WTC11 (cell line): ENCODE measurements around the gene SPATA6.

ENCODE experiments used
- CBFB ChIP-seq: sonication (generic); formaldehyde crosslinking; IDR thresholded peaks from 2 replicates; pipeline ENCODE4 v1.8.1; 2022; ENCODE audit warnings: mild to moderate bottlenecking, low read depth, missing genetic modification reagents
- CREB1 ChIP-seq: sonication (generic); formaldehyde crosslinking; IDR thresholded peaks from 2 replicates; pipeline ENCODE4 v1.8.0; 2023; ENCODE audit warnings: mild to moderate bottlenecking, missing genetic modification reagents
- CTCF ChIP-seq: fragments of 200-600 bp; IDR thresholded peaks from 2 replicates; pipeline ENCODE4 v1.8.0; 2022; ENCODE audit warnings: antibody characterized with exemption
- NR1H2 ChIP-seq: sonication (generic); formaldehyde crosslinking; IDR thresholded peaks from 2 replicates; pipeline ENCODE4 v1.9.0; 2021; ENCODE audit warnings: mild to moderate bottlenecking, moderate library complexity, missing genetic modification reagents
- USF1 ChIP-seq: sonication (generic); formaldehyde crosslinking; IDR thresholded peaks from 2 replicates; pipeline ENCODE4 v1.8.0; 2022; ENCODE audit warnings: mild to moderate bottlenecking, missing genetic modification reagents
- USF2 ChIP-seq: sonication (generic); formaldehyde crosslinking; IDR thresholded peaks from 2 replicates; pipeline ENCODE4 v1.8.1; 2023; ENCODE audit warnings: mild to moderate bottlenecking, missing genetic modification reagents, moderate library complexity
- ZBTB43 ChIP-seq: sonication (generic); formaldehyde crosslinking; IDR thresholded peaks from 2 replicates; pipeline ENCODE4 v1.8.1; 2023; ENCODE audit warnings: mild to moderate bottlenecking, missing genetic modification reagents
- ZNF671 ChIP-seq: fragments of 250-450 bp; sonication (Bioruptor Pico); IDR thresholded peaks from 2 replicates; pipeline ENCODE4 v1.8.0; 2021; ENCODE audit warnings: mild to moderate bottlenecking

GRCh38 chr1:48294656-48295055 is 177.3 kb downstream of the SPATA6 start:
- no peak for TF ChIP-seq NR1H2 (CRISPR knock-in tag)
- TF ChIP-seq CBFB, result no peak
- TF ChIP-seq CTCF, result no peak
- no peak for TF ChIP-seq CREB1 (CRISPR knock-in tag)
- TF ChIP-seq USF1 (CRISPR knock-in tag), result no peak
- TF ChIP-seq ZBTB43, result no peak
- TF ChIP-seq USF2 (CRISPR knock-in tag), result no peak
- TF ChIP-seq ZNF671 (CRISPR knock-in tag), result no peak
